NCI-H2029 treated with DMSO at 0.1 percent for 48 hours (cell line): ENCODE measurements around the gene CFAP126.
A peak's percentile ranks its signal among the peaks of the same experiment; 100 is the strongest.
"Not testable (repeated sequence)": the region's sequence is repeated elsewhere in the genome, so short reads cannot be mapped to it uniquely, and the experiment has no call there.

Source experiments
- DNase-seq: peaks from one replicate; lab custom pipeline; 2025; lab: John Stamatoyannopoulos, UW

CFAP126 gene

GRCh38 chr1:161367684-161368400 is at the start of gene CFAP126:
Gene CFAP126 (minus strand): TSS chr1:161367876. CDS start chr1:161367868, 8 bp downstream.
- DNase-seq, result peak; percentile 72

- DNase-seq, result not testable (repeated sequence)
Observed at GRCh38 chr1:161413050-161413449, 45.4 kb upstream of the CFAP126 start.

- not testable (repeated sequence) for DNase-seq
Observed at GRCh38 chr1:161410636-161410970, 42.9 kb upstream of the CFAP126 start.

DNA sequence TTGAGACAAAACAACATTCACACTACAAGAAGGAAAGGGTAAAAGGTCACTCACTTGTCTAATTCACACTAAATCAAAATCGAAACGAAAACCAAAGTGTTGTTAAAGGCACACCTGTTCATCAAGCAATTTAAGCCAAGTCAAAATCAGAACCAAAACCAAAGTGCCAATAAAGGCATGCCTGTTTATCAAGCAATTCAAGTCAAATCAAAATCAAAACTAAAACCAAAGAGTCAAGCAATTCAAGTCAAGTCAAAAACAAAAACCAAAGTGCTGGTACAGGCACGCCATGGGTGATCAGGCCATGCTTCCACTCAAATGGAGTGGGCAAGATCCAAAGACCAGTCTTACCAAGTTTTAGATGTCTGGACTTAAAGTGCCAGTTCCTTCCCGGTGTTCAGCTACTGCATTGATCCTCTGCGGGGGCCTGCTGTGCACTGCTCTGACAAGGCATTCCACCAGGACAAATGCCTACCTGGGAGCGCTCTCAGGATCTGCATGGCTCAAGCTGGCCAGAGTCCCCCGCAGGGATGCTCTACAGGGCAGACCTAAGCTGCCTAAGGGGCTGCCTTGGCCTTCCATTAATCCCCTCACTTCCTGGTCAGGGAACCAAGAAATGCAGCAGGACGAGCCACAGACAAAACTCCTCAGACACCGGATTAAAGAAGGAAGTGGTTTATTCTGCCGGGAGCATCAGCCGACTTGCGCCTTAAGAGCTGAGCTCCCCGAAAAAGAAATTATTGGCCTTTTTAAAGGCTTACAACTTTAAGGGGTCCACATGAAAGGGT is 42.4 kb upstream of the CFAP126 start:
- DNase-seq, result not testable (repeated sequence)

DNA sequence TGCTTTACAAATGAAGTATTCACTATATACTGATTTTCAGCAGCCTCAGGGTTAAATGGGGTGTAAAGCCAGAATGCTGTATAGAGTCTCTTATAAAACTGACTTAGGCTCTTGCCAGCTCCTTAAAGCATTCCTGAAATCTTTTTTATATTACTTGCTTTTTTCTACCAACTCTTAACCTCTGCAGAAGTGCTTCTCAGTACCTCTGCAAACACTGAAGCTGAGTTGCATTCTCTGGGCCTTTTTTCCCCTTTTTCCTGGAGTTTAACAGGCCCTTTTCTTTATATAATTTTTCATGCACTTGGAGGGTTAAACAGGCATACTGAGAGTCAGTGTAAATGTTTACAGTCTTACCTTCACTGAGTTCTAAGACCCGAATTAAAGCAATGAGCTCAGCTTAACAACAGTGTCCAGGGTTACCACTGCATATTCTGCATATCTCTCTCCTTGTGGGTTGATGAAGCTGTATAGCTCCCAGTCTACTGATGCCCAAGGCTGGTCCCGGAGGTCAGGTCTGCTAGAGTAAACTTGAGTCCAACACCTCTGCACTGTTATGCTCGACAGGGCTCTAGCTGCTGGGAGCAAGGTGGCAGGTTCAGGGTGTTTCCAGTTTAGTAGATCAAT is 40.9 kb upstream of the CFAP126 start:
- DNase-seq, result no peak

GRCh38 chr1:161407451-161407985 is 39.8 kb upstream of the CFAP126 start:
- DNase-seq, result no peak

DNA sequence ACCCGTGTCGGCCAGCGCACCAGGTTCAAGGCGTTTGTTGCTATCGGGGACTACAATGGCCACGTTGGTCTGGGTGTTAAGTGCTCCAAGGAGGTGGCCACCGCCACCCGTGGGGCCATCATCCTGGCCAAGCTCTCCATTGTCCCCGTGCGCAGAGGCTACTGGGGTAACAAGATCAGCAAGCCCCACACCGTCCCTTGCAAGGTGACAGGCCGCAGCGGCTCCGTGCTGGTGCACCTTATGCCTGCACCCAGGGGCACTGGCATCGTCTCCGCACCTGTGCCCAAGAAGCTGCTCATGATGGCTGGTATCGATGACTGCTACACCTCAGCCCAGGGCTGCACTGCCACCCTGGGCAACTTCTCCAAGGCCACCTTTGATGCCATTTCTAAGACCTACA is 38.9 kb upstream of the CFAP126 start:
- DNase-seq, result not testable (repeated sequence)

DNA sequence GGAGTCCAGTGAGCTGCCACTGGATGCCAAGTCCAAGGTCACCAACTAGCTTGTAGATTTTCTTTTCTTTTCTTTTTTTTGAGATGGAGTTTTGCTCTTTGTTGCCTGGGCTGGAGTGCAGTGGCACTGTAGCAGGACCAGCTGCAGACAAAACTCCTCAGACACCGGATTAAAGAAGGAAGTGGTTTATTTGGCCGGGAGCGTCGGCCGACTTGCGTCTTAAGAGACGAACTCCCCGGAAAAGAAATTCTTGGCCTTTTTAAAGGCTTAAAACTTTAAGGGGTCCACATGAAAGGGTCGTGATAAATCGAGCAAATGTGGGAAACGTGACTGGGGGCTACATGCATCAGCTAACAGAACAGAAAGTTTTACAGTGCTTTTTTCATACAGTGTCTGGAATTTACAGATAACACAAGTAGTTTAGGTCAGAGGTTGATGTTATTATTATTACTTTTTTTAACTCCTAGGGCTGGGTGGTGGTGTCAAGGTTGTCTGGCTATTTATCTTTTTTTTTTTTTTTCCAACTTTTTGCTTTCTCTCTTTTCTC is 36.4 kb upstream of the CFAP126 start:
- DNase-seq, result no peak

DNA sequence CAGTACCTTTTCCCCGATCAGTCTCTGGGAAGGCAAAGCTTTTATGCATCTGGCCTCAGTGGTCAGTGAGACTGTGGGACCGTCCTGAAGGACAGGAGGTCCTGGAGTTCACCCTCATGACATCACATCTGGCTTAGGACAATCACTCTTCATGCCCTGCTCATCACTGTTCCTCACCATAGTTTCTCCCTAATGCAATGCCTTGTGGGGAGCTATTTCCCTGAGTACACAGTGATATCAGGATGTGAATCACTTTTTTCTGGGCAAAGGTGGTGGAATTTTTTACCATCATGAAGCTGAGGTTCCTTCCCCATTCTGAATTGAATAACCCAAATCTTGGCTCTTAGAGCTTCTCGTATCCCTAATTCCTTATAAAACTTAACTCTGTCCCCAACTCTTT is 34.8 kb upstream of the CFAP126 start:
- no peak for DNase-seq

DNA sequence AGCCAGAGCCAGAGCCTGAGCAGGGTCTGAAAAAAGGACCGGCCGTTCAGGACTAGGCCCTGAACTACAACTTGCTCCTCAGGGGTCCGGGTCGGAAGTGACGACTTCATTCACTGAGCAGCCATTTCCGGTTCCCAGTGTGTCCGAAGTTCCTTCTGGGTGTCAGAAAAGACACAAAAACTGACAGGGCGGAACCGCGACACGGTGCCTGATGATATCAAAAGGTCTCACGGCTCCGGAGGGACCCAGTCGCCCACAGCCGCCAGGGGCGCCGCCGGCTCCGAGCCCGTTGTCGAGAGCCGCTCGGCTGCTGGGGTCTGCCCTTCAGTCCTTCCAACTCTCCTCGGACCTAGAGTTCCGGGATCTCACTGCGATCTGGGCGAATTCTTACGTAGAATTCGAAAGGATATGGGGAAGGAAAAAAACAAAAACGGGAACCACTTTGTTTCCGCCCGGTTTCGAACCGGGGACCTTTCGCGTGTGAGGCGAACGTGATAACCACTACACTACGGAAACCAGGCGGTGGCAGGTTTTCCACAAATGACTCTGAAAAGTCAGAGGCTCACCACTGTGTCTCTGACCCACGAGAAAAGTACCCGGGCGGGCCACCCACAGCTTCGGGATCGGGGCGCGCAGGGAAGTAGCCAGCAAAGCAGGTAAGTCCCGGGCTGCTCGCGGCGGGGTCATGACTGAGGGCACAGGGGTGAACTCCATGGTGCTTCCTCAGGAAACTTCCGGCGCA is 31.8 kb upstream of the CFAP126 start:
- peak; percentile 85 for DNase-seq

DNA sequence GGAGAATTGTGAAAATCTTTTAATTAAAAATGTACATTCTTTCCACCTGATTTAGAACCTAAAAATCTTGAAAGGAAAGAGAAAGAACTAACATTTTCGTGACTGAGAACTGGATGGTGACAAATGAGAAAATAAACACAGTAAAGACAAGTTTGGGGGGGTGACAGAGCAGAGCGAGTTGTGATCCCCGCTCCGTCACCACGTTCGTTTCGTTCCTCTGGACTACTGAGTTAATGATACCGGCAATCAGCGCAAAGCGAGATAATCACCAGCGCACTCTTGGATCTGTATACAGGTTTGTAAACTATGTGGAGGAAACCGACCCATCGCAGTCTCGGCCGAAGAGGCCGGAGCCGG is 31.2 kb upstream of the CFAP126 start:
- no peak for DNase-seq

- DNase-seq, result not testable (repeated sequence)
Observed at GRCh38 chr1:161397038-161397437, 29.4 kb upstream of the CFAP126 start.

GRCh38 chr1:161393151-161393550 is 25.5 kb upstream of the CFAP126 start:
- DNase-seq, result no peak

- DNase-seq, result no peak
Observed at GRCh38 chr1:161391611-161392010, 23.9 kb upstream of the CFAP126 start.

DNA sequence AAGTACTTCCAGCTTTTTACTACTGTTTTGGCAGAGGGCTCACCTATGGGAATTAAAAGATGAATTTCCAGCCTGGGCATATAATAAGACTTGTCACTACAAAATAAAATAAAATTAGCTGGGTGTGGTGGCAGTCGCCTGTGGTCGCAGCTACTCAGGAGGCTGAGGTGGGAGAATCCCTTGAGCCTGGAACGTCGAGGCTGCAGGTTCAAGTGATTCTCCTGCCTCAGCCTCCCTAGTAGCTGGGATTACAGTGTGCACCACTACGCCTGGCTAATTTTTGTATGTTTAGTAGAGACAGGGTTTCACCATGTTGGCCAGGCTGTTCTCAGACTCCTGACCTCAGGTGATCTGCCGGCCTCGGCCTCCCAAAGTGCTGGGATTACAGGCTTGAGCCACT is 23.5 kb upstream of the CFAP126 start:
- DNase-seq, result not testable (repeated sequence)

DNA sequence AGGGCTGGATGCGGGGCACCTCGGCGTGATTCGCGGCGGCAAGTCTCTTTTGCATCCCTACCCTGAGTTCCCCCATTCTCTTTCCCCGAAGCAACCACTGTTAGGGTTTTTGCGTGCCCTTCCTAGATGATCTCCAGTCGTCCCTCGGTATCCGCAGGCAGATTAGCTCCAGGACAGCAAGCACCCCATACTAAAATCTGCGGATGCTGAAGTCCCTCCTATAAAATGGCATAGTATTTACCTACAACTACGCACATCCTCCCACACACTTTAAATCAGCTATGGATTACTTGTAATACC is 22.8 kb upstream of the CFAP126 start:
- DNase-seq, result no peak

GRCh38 chr1:161389691-161390558 is 22.2 kb upstream of the CFAP126 start:
- DNase-seq, result peak; percentile 83

DNA sequence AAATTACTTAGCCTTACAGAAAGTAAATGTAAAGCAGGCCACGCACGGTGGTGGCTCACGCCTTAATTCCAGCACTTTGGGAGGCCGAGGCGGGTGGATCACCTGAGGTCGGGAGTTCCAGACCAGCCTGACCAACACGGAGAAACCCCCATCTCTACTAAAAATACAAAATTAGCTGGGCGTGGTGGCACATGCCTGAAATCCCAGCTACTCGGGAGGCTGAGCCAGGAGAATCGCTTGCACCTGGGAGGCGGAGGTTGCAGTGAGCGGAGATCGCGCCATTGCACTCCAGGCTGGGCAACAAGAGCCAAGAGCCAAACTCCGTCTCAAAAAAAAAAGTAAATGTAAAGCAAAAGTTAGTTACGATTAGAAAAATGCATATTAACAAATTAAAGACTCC is 21.5 kb upstream of the CFAP126 start:
- not testable (repeated sequence) for DNase-seq

DNA sequence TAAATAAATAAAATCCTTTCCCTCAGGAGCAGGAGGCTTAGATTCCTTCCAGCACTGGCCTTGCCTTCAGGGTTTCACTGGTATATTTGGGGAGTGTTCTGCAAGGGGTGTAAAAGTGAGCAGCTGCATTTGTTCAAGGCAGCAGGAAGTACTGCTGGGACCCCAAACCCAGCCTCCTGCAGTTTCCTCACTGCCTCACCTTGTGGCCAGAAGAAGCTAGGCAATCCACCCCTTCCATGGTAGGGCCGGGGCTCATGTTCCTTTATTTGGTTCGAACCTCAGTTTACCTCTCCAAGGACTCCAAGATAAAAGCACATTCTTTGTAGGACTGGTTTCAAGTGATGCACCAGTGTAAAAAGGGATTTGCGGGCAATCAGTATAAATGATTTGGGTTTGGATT is 21.0 kb upstream of the CFAP126 start:
- no peak for DNase-seq

- DNase-seq, result peak; percentile 37
Observed at GRCh38 chr1:161382214-161383019, 14.7 kb upstream of the CFAP126 start.
